Esophagus (tissue), 2 donors: ENCODE data around the gene MUC7. TPM values are rescaled to one million over a fixed set of nuclear protein-coding genes. Genes with fewer than 3 reads are reported as not detected.

Experiments used
- H3K27ac ChIP-seq, 2 donors: one replicate each; pipeline ENCODE4 v1.5.1; 2013; ENCODE audit warnings: low read depth in 2 of 2, mild to moderate bottlenecking in 2 of 2, inconsistent platforms in 1 of 2, low read length in 1 of 2, moderate library complexity in 1 of 2
- H3K27me3 ChIP-seq, 2 donors: one replicate each; pipeline ENCODE4 v1.6.1; 2013; ENCODE audit warnings: low read length in 2 of 2, control low read depth in 1 of 2, mild to moderate bottlenecking in 1 of 2; ENCODE audit not compliant: insufficient read depth in 2 of 2, control insufficient read depth in 1 of 2
- H3K36me3 ChIP-seq, 2 donors: one replicate each; pipeline ENCODE4 v1.6.1; 2013; ENCODE audit warnings: low read length in 1 of 2; ENCODE audit not compliant: control insufficient read depth in 2 of 2, insufficient read depth in 2 of 2
- H3K4me1 ChIP-seq, 2 donors: one replicate each; pipeline ENCODE4 v1.6.1; 2013; ENCODE audit warnings: low read length in 1 of 2; ENCODE audit not compliant: control insufficient read depth in 2 of 2, insufficient read depth in 2 of 2
- H3K4me3 ChIP-seq, 2 donors: one replicate each; pipeline ENCODE4 v1.5.1; 2013; ENCODE audit warnings: low read length in 2 of 2, mild to moderate bottlenecking in 2 of 2, low read depth in 1 of 2, moderate library complexity in 1 of 2
- H3K9me3 ChIP-seq, 2 donors: one replicate each; pipeline ENCODE4 v1.6.1; 2013; ENCODE audit warnings: mild to moderate bottlenecking in 2 of 2, low read depth in 1 of 2, low read length in 1 of 2, moderate library complexity in 1 of 2; ENCODE audit not compliant: control insufficient read depth in 2 of 2, insufficient read depth in 1 of 2
- whole genome bisulfite sequencing, 2 donors: extraction: QIAGEN DNeasy Blood & Tissue Kit; methylation state at CpG; one replicate each; pipeline ENCODE4 v1.1.7; 2013; 5-methylcytosine and 5-hydroxymethylcytosine counted together
- polyA plus RNA-seq, 2 donors: library from polyadenylated mRNA; stranded (reverse); fragments of 200-250 nt; gene quantifications; one replicate each; pipeline ENCODE4 v1.2.3, GENCODE V29; 2013
- donor health status: healthy with polysubstance abuse.
- donor health status: Bipolar disorder and iron deficiency.

MUC7 gene
- polyA plus RNA-seq, result not detected

DNA sequence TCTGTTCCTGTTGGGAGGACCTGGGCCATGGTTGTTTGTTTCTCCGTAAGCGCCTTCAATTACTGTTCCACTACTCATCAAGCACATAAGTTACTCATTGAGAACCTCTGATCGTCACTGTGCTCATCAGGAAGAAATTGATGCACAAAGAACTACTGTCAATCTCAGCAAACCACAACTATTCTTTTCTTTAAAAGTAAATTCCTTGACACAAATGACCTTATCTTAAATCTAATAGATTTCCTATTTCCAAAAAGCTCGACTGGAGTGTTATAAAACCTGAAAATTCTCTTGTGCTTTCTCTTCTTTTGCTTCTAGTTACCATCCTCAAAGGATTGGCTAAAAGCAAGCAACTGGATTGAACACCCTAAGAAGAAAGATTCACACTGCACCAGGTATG lies at the start of gene MUC7:
Gene MUC7, plus strand, starts transcription at position 301 of the 400 bp plus-strand sequence. CDS start 1,825 bp downstream, outside the sequence.
- WGBS, 2 donors, result 69% methylated on average over 4 of the region's 4 CpGs

DNA sequence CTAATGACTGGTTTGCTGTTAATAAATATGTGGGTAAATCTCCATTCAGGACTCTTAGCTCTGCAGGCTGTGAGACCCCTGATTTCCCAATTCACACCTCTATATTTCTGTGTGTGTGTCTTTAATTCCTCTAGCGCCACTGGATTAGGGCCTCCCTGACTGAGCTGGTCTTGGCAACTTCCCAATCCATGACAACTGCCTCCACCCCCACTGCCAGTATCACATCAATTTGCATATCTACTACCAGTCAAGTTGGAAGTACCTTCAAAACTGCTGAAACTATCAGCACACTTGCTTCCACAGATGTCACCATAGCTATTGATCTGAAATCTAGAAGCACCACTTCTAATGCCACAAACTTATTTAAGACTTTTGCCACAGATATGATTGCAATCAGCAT lies 46.7 kb upstream of the MUC7 start:
- no peak overlapping the region for H3K4me3 ChIP-seq
- H3K27me3 ChIP-seq, result no peaks in the 10 kb centered on the region
- H3K27ac ChIP-seq, result no peak overlapping the region
- H3K36me3 ChIP-seq, result no peaks in the 10 kb centered on the region
- no peaks in the 10 kb centered on the region for H3K4me1 ChIP-seq
- H3K9me3 ChIP-seq, result no peaks in the 10 kb centered on the region
- 64 to 65% methylated on average over 1 of the region's 1 CpG for WGBS, 2 donors

More for the DNA sequence above, at the start of gene MUC7:
- no peak within 1 kb of the TSS for H3K27ac ChIP-seq
- H3K4me3 ChIP-seq, result no peak within 1 kb of the TSS
- no peaks in the 10 kb centered on the region for H3K27me3 ChIP-seq
- no peaks in the 10 kb centered on the region for H3K4me1 ChIP-seq
- H3K36me3 ChIP-seq, result no peaks in the 10 kb centered on the region
- no peaks in the 10 kb centered on the region for H3K9me3 ChIP-seq

DNA sequence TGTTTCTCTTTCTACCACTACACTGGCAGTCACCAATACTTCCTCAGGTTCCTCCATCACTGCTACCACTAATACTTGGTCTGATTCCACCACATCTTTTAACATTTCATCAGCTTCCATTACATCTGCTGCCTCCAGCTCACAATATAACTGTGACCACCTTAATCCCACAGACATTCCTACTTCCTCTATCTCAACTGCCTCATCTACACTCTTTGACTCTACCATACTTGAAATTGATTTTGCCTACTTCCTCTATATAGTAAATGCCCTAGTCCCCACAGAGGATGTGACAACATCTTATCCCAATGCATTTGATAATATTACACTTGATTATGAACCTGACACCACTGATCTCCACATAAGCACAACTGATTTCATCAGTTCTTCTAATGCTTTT lies 45.2 kb upstream of the MUC7 start:
- Histone ChIP-seq H3K4me3 (no peak overlapping the region), H3K27me3 (no peaks in the 10 kb centered on the region), H3K9me3 (no peaks in the 10 kb centered on the region), H3K36me3 (no peaks in the 10 kb centered on the region), H3K4me1 (no peaks in the 10 kb centered on the region), H3K27ac (no peak overlapping the region)

DNA sequence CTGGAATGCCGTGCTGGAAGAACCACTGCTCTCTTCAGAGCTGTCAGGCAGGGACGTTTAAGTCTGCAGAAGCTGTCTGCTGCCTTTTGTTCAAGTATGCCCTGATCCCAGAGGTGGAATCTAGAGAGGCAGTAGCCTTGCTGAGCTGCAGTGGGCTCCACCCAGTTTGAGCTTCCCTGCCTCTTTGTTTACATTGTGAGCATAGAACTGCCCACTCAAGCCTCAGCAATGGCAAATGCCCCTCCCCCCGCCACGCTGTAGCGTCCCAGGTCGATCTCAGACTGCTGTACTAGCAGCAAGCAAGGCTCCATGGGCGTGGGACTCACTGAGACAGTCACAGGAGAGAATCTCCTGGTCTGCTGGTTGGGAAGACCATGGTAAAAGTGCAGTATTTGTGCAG lies 34.8 kb upstream of the MUC7 start:
- no peak overlapping the region for H3K4me3 ChIP-seq
- no peaks in the 10 kb centered on the region for H3K4me1 ChIP-seq
- no peaks in the 10 kb centered on the region for H3K9me3 ChIP-seq
- no peaks in the 10 kb centered on the region for H3K36me3 ChIP-seq
- no peaks in the 10 kb centered on the region for H3K27me3 ChIP-seq
- H3K27ac ChIP-seq, result no peak overlapping the region
- 61 to 67% methylated on average over 7 of the region's 7 CpGs for WGBS, 2 donors

DNA sequence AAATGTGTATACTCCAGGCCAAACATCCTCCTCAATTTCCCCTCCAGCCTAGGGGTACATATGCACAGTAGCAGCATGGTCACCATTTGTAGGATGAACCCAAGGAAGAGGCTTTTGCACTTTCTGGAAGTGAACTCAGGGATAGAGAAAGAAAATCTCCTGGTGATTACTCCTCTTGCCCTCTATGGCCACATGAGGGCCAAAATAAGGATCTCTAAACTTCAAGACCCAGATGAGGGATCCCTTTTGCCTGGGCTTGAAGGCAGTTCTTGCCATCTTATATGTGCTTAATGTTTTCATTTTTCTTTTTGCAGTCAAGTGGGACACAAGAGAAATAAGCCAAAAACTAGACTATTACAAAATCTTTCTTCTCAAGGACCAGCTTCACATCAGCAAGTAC lies 29.5 kb upstream of the MUC7 start:
- no peaks in the 10 kb centered on the region for H3K36me3 ChIP-seq
- H3K4me3 ChIP-seq, result no peak overlapping the region
- H3K4me1 ChIP-seq, result no peaks in the 10 kb centered on the region
- no peaks in the 10 kb centered on the region for H3K27me3 ChIP-seq
- H3K27ac ChIP-seq, result no peak overlapping the region
- H3K9me3 ChIP-seq, result no peaks in the 10 kb centered on the region

DNA sequence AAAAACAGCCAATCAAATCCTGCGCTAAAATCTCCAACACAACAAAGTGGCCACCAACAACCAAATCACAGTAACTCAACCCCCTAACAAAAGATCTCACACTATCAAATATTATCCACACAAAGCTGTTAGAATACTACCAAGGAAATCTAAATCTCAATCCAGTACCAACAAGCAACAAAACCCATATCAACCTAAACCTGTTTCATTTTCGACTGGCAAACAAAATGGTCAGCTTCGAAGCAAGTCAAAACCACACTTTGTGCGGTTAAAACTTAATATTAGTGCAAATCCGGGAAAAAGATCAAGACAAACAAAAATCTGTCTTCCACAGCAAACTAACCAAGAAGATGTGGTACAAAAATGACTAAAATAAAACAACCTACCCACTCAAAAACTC lies 28.7 kb upstream of the MUC7 start:
- no peaks in the 10 kb centered on the region for H3K4me1 ChIP-seq
- H3K4me3 ChIP-seq, result no peak overlapping the region
- 89 to 91% methylated on average over 5 of the region's 5 CpGs for WGBS, 2 donors
- no peak overlapping the region for H3K27ac ChIP-seq
- H3K36me3 ChIP-seq, result no peaks in the 10 kb centered on the region
- H3K9me3 ChIP-seq, result no peaks in the 10 kb centered on the region
- no peaks in the 10 kb centered on the region for H3K27me3 ChIP-seq

DNA sequence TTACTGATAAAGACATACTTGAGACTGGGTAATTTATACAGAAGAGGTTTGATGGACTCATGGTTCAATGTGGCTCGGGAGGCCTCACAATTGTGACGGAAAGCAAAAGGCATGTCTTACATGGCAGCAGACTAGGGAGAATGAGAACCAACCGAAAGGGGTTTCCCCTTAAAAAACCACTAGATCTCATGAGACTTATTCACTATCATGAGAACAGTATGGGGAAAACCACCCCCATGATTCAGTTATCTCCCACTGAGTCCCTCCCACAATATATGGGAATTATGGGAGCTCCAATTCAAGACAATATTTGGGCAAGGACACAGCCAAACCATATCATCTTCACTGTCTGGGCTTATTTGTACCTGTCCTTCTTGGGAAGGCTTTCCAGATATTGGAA lies 22.8 kb upstream of the MUC7 start:
- no peak overlapping the region for H3K27ac ChIP-seq
- WGBS, 2 donors, result 90 to 94% methylated on average over 3 of the region's 3 CpGs
- H3K36me3 ChIP-seq, result no peaks in the 10 kb centered on the region
- H3K4me1 ChIP-seq, result no peaks in the 10 kb centered on the region
- H3K4me3 ChIP-seq, result no peak overlapping the region
- no peaks in the 10 kb centered on the region for H3K27me3 ChIP-seq
- peaks cover 0 to 4% of the 10 kb centered on the region in 2 donors for H3K9me3 ChIP-seq

DNA sequence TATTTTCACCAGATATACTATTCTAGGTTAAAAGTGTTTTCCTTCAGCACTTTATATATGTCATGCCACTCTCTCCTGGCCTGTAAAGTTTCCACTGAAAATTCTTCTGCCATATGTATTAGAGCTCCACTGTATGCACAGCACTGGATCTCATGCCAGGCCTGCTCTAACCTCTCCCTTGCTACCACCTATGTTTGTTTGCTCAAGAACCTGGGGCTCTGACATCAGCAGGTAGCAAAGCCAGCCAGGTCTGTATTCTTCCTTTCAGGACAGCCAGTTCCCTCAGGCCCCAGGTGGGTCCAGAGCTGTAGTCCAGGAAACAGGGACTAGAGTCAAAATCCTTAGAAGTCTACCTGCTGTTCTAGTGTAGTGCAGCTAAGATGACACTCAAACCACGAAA lies 19.1 kb upstream of the MUC7 start:
- Histone ChIP-seq H3K4me3 (no peak overlapping the region), H3K36me3 (no peaks in the 10 kb centered on the region), H3K9me3 (peaks cover 0 to 4% of the 10 kb centered on the region in 2 donors), H3K4me1 (no peaks in the 10 kb centered on the region), H3K27me3 (no peaks in the 10 kb centered on the region), H3K27ac (no peak overlapping the region)
- 11 to 19% methylated on average over 1 of the region's 1 CpG for WGBS, 2 donors

DNA sequence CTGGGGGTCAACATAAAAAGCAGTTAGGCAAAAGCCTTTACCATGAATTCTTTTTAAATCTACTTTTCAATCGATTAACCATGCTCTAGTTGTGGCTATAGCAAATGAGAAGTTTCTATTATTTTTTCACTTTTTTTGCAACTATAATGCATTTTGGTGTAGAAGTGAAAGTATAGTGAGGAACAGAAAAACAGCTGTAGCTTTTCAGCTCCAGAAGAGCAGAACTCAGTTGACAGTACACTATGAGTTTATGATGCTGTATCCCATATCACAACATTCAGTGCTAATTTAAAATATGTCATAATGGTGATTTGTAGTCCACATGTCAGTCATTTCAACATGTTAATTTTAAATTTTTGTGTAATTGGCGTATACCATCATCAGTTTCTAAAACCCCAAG lies 8.7 kb upstream of the MUC7 start:
- Histone ChIP-seq H3K27me3 (no peaks in the 10 kb centered on the region), H3K27ac (no peak overlapping the region), H3K4me3 (no peak overlapping the region), H3K36me3 (no peaks in the 10 kb centered on the region), H3K4me1 (no peaks in the 10 kb centered on the region), H3K9me3 (no peaks in the 10 kb centered on the region)
- 43 to 54% methylated on average over 2 of the region's 2 CpGs for WGBS, 2 donors

DNA sequence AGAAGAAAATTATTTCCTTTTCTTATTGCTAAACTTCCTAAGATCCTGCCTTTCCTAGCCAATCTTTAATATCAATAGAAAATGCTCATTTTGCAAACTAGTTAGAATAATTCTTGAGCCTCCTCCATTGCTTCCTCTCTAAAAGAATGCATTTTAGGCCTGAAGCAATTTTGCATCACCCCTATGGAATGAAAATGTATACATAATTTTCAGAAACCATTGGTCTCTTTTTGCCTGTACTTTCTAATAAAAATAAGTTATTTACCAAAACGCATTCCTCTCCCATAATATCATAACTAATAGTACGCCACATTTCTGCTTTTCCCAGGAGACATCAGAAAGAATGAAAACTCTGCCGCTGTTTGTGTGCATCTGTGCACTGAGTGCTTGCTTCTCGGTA lies 1.7 kb downstream of the MUC7 start:
- H3K27me3 ChIP-seq, result no peaks in the 10 kb centered on the region
- H3K4me1 ChIP-seq, result no peaks in the 10 kb centered on the region
- no peak overlapping the region for H3K27ac ChIP-seq
- 86 to 88% methylated on average over 4 of the region's 4 CpGs for WGBS, 2 donors
- H3K4me3 ChIP-seq, result no peak overlapping the region
- no peaks in the 10 kb centered on the region for H3K36me3 ChIP-seq
- no peaks in the 10 kb centered on the region for H3K9me3 ChIP-seq
